Gastroesophageal sphincter (tissue), 3 donors: Measurements from ENCODE around the gene WDR70.

Experiments
- CTCF ChIP-seq, 4 experiments: fragments of 200-600 bp in 2 of 4; fragments of 450-650 bp in 2 of 4; sonication (generic) in 1 of 4; IDR thresholded peaks; one replicate each; pipeline ENCODE4 v1.5.1; 2017 to 2019; ENCODE audit warnings: antibody characterized with exemption in 4 of 4, mild to moderate bottlenecking in 2 of 4, moderate library complexity in 2 of 4
- POLR2AphosphoS5 ChIP-seq: sonication (generic); formaldehyde crosslinking; IDR thresholded peaks from one replicate; pipeline ENCODE4 v1.6.1; 2017; ENCODE audit warnings: antibody characterized with exemption

- TF ChIP-seq POLR2AphosphoS5 (no peak), CTCF (IDR thresholded peaks at IDR 0.05) (no peak)
Observed at GRCh38 chr5:37575541-37576489, 196.7 kb downstream of the WDR70 start.
